HG03095 (cell line): ENCODE measurements around the gene TMEM134.
"Not testable (repeated sequence)": the region's sequence is repeated elsewhere in the genome, so short reads cannot be mapped to it uniquely, and the experiment has no call there.

ENCODE experiments used
- ATAC-seq: cut with Tn5 transposase; IDR thresholded peaks from one replicate; pipeline ENCODE4 v1.9.1; 2021; ENCODE audit warnings: moderate library complexity; ENCODE audit not compliant: unreplicated experiment

The TMEM134 gene

GRCh38 chr11:67486481-67487195 lies 17.6 kb upstream of the TMEM134 start:
- peak; percentile 31 for ATAC-seq

DNA sequence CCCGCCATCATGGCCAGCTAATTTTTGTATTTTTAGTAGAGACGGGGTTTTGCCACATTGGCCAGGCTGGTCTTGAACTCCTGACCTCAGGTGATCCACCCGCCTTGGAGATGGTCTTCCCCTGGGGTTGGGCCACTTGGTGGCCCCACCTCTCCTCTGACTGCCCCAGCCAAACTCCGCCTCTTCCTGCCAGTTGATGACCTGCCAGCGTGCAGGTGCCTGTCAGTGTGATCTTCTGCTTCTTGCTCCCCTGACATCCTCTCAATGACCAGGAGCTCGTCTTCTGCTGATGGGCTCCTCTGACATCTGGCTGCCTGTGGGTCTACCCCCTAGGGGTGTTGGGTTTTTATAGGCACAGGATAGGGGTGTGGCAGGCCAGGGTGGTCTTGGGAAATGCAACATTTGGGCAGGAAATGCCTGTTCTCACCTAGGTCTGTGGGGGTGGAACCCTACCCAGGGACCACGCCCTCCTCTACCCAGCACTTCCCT lies 16.9 kb upstream of the TMEM134 start:
- not testable (repeated sequence) for ATAC-seq

DNA sequence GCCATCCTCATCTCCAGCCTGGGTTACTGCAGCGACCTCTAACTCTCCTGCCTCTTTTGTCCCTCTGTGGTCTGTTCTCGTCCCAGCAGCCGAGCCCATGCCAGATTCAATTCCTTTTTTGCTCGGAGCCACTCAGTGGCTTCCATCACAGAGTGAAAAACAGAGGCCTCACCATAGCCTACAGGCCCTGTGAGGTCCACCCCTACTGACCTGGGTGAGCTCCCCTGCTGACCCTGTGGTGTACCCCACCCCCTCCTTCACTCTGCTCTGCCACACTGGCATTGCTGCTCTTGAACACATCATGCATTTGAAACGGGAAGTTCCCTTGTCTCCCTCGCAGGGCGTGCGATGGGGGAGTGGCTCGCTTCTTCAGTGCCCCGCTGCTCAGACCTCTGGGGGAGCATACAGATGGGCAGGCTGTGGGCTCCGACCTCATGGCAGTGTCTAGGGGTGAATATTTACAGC lies 15.8 kb upstream of the TMEM134 start:
- ATAC-seq: no peak

DNA sequence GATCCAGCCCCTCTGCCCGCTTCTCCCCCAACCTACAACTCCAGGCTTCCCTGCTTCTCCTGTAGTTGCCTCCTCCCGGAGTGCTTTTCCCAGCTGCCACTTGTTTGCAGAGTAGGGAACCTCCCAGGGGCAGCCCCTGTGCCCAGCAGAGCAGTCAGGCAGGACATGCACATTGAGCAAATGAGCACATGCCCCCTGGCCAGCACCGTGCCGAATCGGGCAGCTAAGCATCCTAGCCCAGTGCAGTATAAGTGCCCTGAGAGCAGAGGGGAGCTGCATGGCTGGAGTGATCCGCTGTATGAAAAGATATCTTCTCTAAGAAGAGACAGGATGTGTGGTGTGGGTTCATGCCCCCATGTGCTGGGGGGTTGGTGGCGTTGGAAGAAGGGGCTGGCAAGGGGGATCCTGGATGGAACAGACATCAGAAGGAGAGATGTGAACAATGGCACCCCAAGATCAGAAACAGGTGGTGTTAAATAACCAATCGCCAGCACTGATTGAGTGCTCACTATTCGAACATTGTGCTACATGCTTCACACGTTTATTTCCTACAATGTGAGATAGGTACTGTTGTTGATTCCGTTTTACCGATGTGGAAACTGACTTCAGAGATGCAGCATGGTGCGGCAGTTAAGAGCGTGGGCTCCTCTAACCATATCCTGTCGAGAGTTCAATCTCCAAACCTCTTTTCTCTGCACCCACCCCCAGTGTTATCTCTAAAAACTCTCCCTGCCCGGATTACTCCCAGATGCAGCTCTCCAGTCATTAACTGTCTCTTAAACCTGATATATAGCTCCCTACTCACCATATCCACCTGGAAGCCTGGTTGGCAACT lies 15.0 kb upstream of the TMEM134 start:
- no peak for ATAC-seq

GRCh38 chr11:67482827-67483798 lies 14.1 kb upstream of the TMEM134 start, which contains the start of gene AIP:
AIP (plus strand) TSS chr11:67483026; CDS start chr11:67483159, 133 bp downstream.
- ATAC-seq: peak; percentile 48

DNA sequence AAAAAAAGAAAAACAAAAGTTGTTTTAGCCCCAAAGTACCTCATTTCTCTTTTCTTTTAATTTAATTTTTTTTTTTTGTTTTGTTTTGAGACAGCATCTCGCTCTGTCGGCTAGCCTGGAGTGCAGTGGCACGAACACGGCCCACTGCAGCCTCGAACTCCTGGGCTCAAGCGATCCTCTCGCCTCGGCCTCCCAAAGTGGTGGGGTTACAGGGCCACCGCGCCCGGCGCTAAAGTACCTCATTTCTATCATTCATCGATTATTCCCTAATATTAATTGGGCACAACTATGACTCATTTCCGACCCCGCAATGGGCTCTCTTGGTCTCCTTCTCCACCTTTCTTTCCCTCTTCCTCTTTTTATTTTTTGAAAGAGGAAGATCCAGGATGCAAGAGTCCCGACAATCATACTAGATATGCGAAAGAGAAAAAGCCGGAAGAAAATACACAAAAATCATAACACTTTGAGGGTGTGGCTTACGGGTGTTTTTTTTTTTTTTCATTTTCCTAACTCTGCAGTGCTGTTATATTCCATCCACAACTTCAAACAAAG lies 13.3 kb upstream of the TMEM134 start:
- no peak for ATAC-seq

- not testable (repeated sequence) for ATAC-seq
Observed at GRCh38 chr11:67477344-67478050, 8.4 kb upstream of the TMEM134 start.

DNA sequence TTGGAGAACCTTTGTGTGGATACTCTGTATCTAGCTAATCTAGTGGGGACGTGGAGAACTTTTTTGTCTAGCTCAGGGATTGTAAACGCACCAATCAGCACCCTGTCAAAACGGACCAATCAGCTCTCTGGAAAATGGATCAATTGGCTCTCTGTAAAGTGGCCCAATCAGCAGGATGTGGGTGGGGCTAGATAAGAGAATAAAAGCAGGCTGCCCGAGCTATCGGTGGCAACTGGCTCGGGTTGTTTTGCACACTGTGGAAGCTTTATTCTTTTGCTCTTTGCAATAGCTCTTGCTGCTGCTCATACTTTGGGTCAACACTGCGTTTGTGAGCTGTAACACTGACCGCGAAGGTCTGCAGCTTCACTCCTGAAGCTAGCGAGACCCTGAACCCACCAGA lies 7.6 kb upstream of the TMEM134 start:
- not testable (repeated sequence) for ATAC-seq

GRCh38 chr11:67472882-67473281 lies 3.8 kb upstream of the TMEM134 start:
- ATAC-seq: no peak

DNA sequence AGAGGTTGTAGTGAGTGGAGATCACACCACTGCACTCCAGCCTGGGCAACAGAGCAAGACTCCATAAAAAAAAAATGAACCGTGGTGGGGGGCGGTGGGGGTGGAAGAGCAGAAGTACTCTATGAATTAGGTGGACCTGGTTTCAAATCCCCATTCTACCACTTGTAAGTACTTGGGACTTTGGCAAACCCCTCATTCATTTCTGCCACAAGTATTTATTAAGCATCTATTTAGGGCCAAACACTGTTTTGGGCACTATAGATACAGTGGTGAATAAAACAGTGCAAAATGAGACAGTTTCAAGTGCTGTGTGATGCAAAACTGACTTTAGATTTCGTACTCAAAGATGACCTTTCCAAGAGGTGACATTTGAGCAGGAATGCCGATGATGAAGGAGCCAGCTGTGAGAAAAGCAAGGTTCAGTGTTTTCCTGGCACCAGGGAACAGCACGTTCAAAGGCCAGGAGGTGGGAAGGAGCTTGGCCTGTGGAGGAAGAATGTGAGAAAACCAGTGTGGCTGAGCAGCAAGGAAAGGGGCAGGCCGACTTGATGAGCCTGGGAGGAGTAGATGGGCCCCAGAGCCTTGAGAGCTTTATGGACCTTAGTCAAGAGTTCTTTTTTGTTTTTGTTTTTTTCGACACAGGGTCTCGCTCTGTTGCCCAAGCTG lies 1.4 kb upstream of the TMEM134 start:
- ATAC-seq: no peak

DNA sequence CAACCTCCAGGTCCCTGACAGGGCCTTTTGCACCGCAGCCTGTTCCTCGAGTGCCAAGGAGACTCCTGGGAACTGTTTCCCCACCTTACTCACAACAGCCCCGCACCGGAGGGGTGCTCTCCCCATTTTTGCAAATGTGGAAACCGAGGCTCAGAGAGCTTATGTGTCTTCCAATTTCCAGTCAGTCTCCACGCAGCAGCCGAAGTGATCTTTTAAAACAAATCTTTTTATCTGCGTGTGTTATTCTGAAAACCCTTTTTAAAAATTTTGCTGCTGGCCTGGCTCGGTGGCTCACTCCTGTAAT lies 409 bp upstream of the TMEM134 start:
- no peak for ATAC-seq

DNA sequence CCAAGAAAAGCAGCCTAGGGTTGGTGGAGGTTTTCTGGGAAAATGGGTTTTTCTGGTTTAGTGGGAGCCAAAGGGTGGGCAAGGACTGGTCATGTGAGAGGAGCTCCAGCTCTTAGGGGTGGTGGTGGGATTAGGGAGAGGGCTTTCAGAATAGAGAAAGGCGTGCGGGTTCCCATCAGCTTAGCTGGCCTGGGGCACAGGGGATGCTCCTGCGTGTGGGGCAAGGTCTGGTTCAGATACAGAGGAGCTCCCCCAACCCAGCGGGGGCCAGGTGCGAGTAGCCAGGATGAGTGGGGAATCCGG lies 644 bp downstream of the TMEM134 start:
- no peak for ATAC-seq

- no peak for ATAC-seq
Observed at GRCh38 chr11:67468056-67468455, 995 bp downstream of the TMEM134 start.

DNA sequence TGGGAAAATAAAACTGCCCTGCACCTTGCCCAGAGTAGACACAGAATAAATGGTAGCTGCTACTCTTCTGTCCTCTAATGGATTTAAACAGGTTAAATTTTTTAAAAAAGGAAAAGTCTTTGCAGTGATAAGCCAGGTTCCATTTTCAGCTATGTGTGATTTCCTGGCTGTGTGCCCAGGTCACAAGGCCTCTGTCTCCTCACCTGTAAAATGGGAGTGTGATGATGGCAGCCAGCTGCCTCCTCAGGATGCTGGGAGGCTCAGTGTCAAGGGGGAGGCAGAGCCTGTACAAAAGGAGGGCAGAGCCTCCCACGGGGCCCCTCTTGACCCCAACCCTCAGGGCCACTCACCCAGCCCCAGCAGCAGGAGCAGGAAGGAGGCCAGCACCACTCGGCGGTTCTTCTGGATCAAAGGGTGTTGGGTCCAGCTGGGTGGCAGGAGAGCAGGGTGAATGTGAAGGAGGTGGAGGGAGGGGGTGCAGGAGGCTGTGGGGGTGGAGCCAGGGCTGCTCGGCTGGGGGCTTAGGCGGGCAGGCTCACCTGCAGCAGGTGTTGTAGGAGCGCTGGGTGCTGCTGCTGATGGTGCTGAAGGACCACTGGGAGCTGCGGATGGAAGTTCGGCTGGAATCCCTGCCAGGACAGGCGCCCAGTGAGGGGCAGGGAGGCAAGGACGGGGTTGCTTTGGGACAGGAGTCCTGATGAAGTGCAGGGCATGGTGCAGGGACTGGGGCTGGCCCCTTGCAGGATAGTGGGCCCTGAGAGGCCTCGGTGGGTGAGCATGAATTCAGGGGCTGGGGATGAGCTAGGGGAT lies 1.9 kb downstream of the TMEM134 start:
- ATAC-seq: no peak

DNA sequence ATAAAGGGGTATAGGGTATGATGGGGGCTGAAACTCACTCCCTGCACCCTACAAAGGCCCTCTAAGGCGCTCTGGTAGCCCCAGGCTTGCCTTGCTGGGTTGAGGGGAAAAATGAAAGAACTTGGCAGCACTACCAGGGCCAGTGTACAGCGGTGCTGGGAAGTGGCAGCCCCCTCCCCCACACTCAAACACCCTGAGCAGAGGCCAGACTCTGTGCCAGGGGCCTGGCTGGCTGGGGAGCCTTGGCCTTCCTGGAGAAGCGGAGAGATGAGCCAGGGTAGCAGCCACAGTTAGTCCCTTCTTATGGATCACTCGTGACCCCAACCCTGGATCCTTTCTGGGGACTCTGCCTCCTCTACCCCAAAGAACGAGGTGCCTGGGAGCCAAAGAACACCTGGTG lies 2.7 kb downstream of the TMEM134 start:
- ATAC-seq: no peak

DNA sequence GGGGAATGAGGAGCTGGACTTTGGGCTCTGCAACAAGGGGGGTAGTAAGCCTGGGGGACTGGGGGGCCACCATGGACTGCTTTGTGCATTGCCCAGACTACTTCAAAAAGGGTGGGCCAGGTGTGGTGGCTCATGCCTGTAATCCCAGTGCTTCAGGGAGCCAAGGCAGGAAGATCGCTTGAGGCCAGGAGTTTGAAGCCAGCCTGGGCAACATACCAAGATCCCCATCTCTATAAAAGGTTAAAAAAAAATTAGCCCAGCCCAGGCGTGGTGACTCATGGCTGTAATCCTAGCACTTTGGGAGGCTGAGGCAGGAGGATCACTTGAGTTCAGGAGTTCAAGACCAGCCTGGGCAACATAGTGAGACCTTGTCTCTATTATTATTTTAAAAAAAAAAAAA lies 3.5 kb downstream of the TMEM134 start:
- ATAC-seq: not testable (repeated sequence)

GRCh38 chr11:67465189-67465510 lies 3.9 kb downstream of the TMEM134 start:
- ATAC-seq: no peak

GRCh38 chr11:67464411-67465188 lies 4.5 kb downstream of the TMEM134 start:
- peak; percentile 43 for ATAC-seq
